BJ (cell line): ENCODE results near the gene RAD51B. TPM values are rescaled to one million over a fixed set of nuclear protein-coding genes. Genes with fewer than 3 reads are reported as not detected.

Experiments used
- CTCF ChIA-PET: fragments of 350-600 bp; formaldehyde crosslinking; extraction: SDS; loops from one replicate; lab custom pipeline; 2021; ENCODE audit warnings: antibody characterized with exemption, inconsistent platforms; lab: Yijun Ruan, JAX
- POLR2A ChIA-PET: fragments of 300-600 bp; sonication (Branson Sonifier 250); formaldehyde crosslinking; extraction: SDS; loops from one replicate; lab custom pipeline; 2021; ENCODE audit warnings: antibody characterized with exemption; lab: Charles Lee
- DNase-seq: peaks from one replicate; pipeline ENCODE4 v3.0.0-alpha.2; 2011; ENCODE audit warnings: low read depth
- H3K27me3 ChIP-seq: 2 replicates; pipeline ENCODE4 v1.6.0; 2011; ENCODE audit warnings: low read length; ENCODE audit not compliant: control insufficient read depth, insufficient read depth
- H3K36me3 ChIP-seq: 2 replicates; pipeline ENCODE4 v1.5.1; 2011; ENCODE audit warnings: low read length; ENCODE audit not compliant: control insufficient read depth, insufficient read depth
- H3K4me3 ChIP-seq: 2 replicates; pipeline ENCODE4 v1.5.1; 2011; ENCODE audit warnings: low read depth, mild to moderate bottlenecking, control low read depth, low read length
- CTCF ChIP-seq: IDR thresholded peaks from 2 replicates; pipeline ENCODE4 v1.5.1; 2011; ENCODE audit warnings: low read depth, mild to moderate bottlenecking, control low read depth, inconsistent platforms, low read length, moderate library complexity; ENCODE audit not compliant: insufficient read depth
- polyA plus RNA-seq: library from polyadenylated mRNA; depleted of rRNA; stranded (reverse); fragments of >200 nt; gene quantifications from 2 replicates; pipeline ENCODE4 v1.2.3, GENCODE V29; 2011

The RAD51B gene
- polyA plus RNA-seq, 1 experiment = 5.6 TPM

GRCh38 chr14:67975470-67975869 lies 155.9 kb downstream of the RAD51B start:
- no peaks in the 10 kb centered on the region for H3K27me3 ChIP-seq
- no peak for TF ChIP-seq CTCF
- H3K36me3 ChIP-seq = no peaks in the 10 kb centered on the region
- H3K4me3 ChIP-seq = no peak overlapping the region
- POLR2A ChIA-PET = no interaction called here
- DNase-seq = no peak
- CTCF ChIA-PET = no interaction called here

- H3K36me3 ChIP-seq = no peaks in the 10 kb centered on the region
- CTCF ChIA-PET = interaction anchor here (0.8 kb wide), 1 partner anchor 33 kb away, joined by 3 read pairs; no protein-coding TSS in a partner anchor
- no peak overlapping the region for H3K4me3 ChIP-seq
- POLR2A ChIA-PET = interaction anchor here (0.7 kb wide), 1 partner anchor 128 kb away, joined by 3 read pairs; no protein-coding TSS in a partner anchor
- H3K27me3 ChIP-seq = no peaks in the 10 kb centered on the region
- no peak for TF ChIP-seq CTCF
- DNase-seq = no peak
These were observed 158.0 kb downstream of the RAD51B start for GRCh38 chr14:67977434-67978034.

- ChIA-PET CTCF (no interaction called here), POLR2A (no interaction called here)
- DNase-seq = no peak
- no peaks in the 10 kb centered on the region for H3K27me3 ChIP-seq
- TF ChIP-seq CTCF = no peak
- H3K4me3 ChIP-seq = no peak overlapping the region
- no peaks in the 10 kb centered on the region for H3K36me3 ChIP-seq
These were observed 159.2 kb downstream of the RAD51B start for GRCh38 chr14:67978749-67979148.

- TF ChIP-seq CTCF = no peak
- ChIA-PET POLR2A (no interaction called here), CTCF (interaction anchor here (0.6 to 0.7 kb wide), 2 partner anchors 17 to 34 kb away, joined by 3 read pairs; no protein-coding TSS in a partner anchor)
- Histone ChIP-seq H3K4me3 (no peak overlapping the region), H3K27me3 (no peaks in the 10 kb centered on the region), H3K36me3 (no peaks in the 10 kb centered on the region)
- no peak for DNase-seq
These were observed 163.4 kb downstream of the RAD51B start for GRCh38 chr14:67982711-67983608.

GRCh38 chr14:67984274-67984673 lies 164.7 kb downstream of the RAD51B start:
- POLR2A ChIA-PET = no interaction called here
- CTCF ChIA-PET = no interaction called here
- DNase-seq = no peak
- Histone ChIP-seq H3K27me3 (no peaks in the 10 kb centered on the region), H3K36me3 (no peaks in the 10 kb centered on the region), H3K4me3 (no peak overlapping the region)
- no peak for TF ChIP-seq CTCF
